ENCODE data around the gene ST7. TPM values are rescaled to one million over a fixed set of nuclear protein-coding genes. Genes with fewer than 3 reads are reported as not detected.

ST7 gene
- total and polyA plus RNA-seq, 2 of the 13 experiments (the other 11 are each of a cell fraction or from before 2014, with no cell fraction given): 17.3 to 23.5 TPM

DNA sequence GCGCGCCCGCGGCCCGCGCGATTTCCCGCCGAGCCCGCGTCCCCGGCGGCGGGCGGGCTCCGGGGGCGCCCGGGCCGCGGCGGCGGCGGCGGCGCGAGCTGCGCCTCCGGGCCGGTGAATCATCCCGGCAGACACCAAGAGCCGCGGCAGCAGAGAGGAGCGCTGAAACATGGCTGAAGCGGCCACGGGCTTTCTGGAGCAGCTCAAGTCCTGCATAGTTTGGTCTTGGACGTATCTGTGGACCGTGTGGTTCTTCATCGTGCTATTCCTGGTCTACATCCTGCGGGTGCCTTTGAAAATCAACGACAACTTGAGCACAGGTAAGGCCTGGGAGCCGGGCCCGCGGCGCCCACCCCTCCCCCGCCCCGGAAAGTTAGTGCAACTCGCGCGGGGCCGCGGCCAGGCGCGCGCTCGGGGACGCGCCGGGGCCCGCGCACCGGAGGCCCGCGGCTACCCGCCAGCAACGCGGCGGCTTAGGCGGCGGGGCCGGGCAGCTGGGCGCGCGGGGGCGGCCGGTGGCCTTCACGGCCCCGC lies at the start of gene ST7 (continued):
- TF ChIP-seq ZNF790 (CRISPR knock-in tag; IDR thresholded peaks at IDR 0.05; ENCODE audit: borderline replicate concordance): no peak
- TF ChIP-seq GTF2F1 (IDR thresholded peaks at IDR 0.05; ENCODE audit: low read length): no peak
- TF ChIP-seq, protein P1, sequence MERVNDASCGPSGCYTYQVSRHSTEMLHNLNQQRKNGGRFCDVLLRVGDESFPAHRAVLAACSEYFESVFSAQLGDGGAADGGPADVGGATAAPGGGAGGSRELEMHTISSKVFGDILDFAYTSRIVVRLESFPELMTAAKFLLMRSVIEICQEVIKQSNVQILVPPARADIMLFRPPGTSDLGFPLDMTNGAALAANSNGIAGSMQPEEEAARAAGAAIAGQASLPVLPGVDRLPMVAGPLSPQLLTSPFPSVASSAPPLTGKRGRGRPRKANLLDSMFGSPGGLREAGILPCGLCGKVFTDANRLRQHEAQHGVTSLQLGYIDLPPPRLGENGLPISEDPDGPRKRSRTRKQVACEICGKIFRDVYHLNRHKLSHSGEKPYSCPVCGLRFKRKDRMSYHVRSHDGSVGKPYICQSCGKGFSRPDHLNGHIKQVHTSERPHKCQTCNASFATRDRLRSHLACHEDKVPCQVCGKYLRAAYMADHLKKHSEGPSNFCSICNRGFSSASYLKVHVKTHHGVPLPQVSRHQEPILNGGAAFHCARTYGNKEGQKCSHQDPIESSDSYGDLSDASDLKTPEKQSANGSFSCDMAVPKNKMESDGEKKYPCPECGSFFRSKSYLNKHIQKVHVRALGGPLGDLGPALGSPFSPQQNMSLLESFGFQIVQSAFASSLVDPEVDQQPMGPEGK (CRISPR knock-in tag; IDR thresholded peaks at IDR 0.05): no peak
- TF ChIP-seq, protein P2, sequence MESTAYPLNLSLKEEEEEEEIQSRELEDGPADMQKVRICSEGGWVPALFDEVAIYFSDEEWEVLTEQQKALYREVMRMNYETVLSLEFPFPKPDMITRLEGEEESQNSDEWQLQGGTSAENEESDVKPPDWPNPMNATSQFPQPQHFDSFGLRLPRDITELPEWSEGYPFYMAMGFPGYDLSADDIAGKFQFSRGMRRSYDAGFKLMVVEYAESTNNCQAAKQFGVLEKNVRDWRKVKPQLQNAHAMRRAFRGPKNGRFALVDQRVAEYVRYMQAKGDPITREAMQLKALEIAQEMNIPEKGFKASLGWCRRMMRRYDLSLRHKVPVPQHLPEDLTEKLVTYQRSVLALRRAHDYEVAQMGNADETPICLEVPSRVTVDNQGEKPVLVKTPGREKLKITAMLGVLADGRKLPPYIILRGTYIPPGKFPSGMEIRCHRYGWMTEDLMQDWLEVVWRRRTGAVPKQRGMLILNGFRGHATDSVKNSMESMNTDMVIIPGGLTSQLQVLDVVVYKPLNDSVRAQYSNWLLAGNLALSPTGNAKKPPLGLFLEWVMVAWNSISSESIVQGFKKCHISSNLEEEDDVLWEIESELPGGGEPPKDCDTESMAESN (CRISPR knock-in tag; conservative IDR thresholded peaks at IDR 0.05): no peak
- no peak for TF ChIP-seq ISL2 (CRISPR knock-in tag; IDR thresholded peaks at IDR 0.05)
- TF ChIP-seq ZNF564 (CRISPR knock-in tag; IDR thresholded peaks at IDR 0.05): no peak
- TF ChIP-seq PITX1 (CRISPR knock-in tag; IDR thresholded peaks at IDR 0.05): 0 out of 2 replicates have a peak, but pooled peaks have one; percentile 7
- no peak for TF ChIP-seq CHD2 (IDR thresholded peaks at IDR 0.05; ENCODE audit: low read depth, low read length)
- no peak for TF ChIP-seq SUZ12 (IDR thresholded peaks at IDR 0.05; ENCODE audit: low read depth, low read length)
- TF ChIP-seq TOPORS (CRISPR knock-in tag; IDR thresholded peaks at IDR 0.05): no peak
- TF ChIP-seq ZBTB7B (CRISPR knock-in tag; IDR thresholded peaks at IDR 0.05): no peak
- TF ChIP-seq ZNF263 (CRISPR knock-in tag; IDR thresholded peaks at IDR 0.05): no peak
- TF ChIP-seq STAT5B (CRISPR knock-in tag; IDR thresholded peaks at IDR 0.05): no peak
- TF ChIP-seq MYC (CRISPR knock-in tag; IDR thresholded peaks at IDR 0.05; ENCODE audit: borderline replicate concordance): peak; percentile 41; the same call in 1 of the 2 replicates
- no peak for TF ChIP-seq ELF1 (CRISPR knock-in tag; IDR thresholded peaks at IDR 0.05)
- TF ChIP-seq ZSCAN25 (CRISPR knock-in tag; IDR thresholded peaks at IDR 0.05): no peak
- no peak for TF ChIP-seq ZSCAN30 (CRISPR knock-in tag; IDR thresholded peaks at IDR 0.05)
